Kidney epithelial cell (primary cell): ENCODE data around the gene KCNK4. TPM values are rescaled to one million over a fixed set of nuclear protein-coding genes. Genes with fewer than 3 reads are reported as not detected.

Source experiments
- DNase-seq: peaks from one replicate; pipeline ENCODE4 v3.0.0-alpha.2; 2010; ENCODE audit warnings: low read depth
- H3K27me3 ChIP-seq: 2 replicates; pipeline ENCODE4 v1.6.0; 2011; ENCODE audit warnings: low read length; ENCODE audit not compliant: control insufficient read depth, insufficient read depth
- H3K36me3 ChIP-seq: 2 replicates; pipeline ENCODE4 v1.5.1; 2011; ENCODE audit warnings: low read length; ENCODE audit not compliant: control insufficient read depth, insufficient read depth
- H3K4me3 ChIP-seq: 2 replicates; pipeline ENCODE4 v1.5.1; 2011; ENCODE audit warnings: low read depth, mild to moderate bottlenecking, control low read depth, low read length
- CTCF ChIP-seq: IDR thresholded peaks from 2 replicates; pipeline ENCODE4 v1.5.1; 2011; ENCODE audit warnings: mild to moderate bottlenecking, moderate library complexity, low read length, control low read depth, inconsistent platforms; ENCODE audit not compliant: insufficient read depth, poor library complexity, severe bottlenecking
- total RNA-seq: library from RNA; depleted of rRNA; stranded (reverse); fragments of >200 nt; gene quantifications from 2 replicates; pipeline ENCODE4 v1.2.3, GENCODE V29; 2015

The KCNK4 gene
- total RNA-seq, 1 donor from 2014 or later: not detected

GRCh38 chr11:64256300-64256699 lies 34.8 kb upstream of the KCNK4 start:
- H3K27me3 ChIP-seq: no peaks in the 10 kb centered on the region
- H3K4me3 ChIP-seq: no peak overlapping the region
- H3K36me3 ChIP-seq: peaks cover 2% of the 10 kb centered on the region
- TF ChIP-seq CTCF: no peak
- no peak for DNase-seq

GRCh38 chr11:64258356-64258755 lies 32.7 kb upstream of the KCNK4 start:
- Histone ChIP-seq H3K36me3 (peaks cover 2% of the 10 kb centered on the region), H3K4me3 (no peak overlapping the region)
- no peak for TF ChIP-seq CTCF

GRCh38 chr11:64258946-64259532 lies 32.1 kb upstream of the KCNK4 start:
- Histone ChIP-seq H3K27me3 (no peaks in the 10 kb centered on the region), H3K4me3 (no peak overlapping the region), H3K36me3 (peaks cover 2% of the 10 kb centered on the region)
- DNase-seq: no peak
- TF ChIP-seq CTCF: no peak

More at GRCh38 chr11:64258356-64258755, 32.7 kb upstream of the KCNK4 start:
- DNase-seq: no peak
- H3K27me3 ChIP-seq: no peaks in the 10 kb centered on the region

GRCh38 chr11:64259533-64260067 lies 31.5 kb upstream of the KCNK4 start:
- no peak for DNase-seq
- TF ChIP-seq CTCF: no peak
- Histone ChIP-seq H3K36me3 (peaks cover 2% of the 10 kb centered on the region), H3K27me3 (no peaks in the 10 kb centered on the region), H3K4me3 (no peak overlapping the region)

GRCh38 chr11:64260147-64260708 lies 30.9 kb upstream of the KCNK4 start:
- no peak for TF ChIP-seq CTCF
- H3K27me3 ChIP-seq: no peaks in the 10 kb centered on the region
- no peak overlapping the region for H3K4me3 ChIP-seq
- peaks cover 2% of the 10 kb centered on the region for H3K36me3 ChIP-seq
- DNase-seq: no peak
